GM21737 (cell line): ENCODE data around the gene LZTR1.
A peak's percentile ranks its signal among the peaks of the same experiment; 100 is the strongest.
"Not testable (repeated sequence)": the region's sequence is repeated elsewhere in the genome, so short reads cannot be mapped to it uniquely, and the experiment has no call there.

ENCODE experiments used
- ATAC-seq: cut with Tn5 transposase; IDR thresholded peaks from one replicate; pipeline ENCODE4 v1.9.1; 2021; ENCODE audit warnings: mild to moderate bottlenecking, moderate library complexity; ENCODE audit not compliant: unreplicated experiment

The LZTR1 gene

GRCh38 chr22:20994902-20995241, 12.8 kb downstream of the LZTR1 start:
- ATAC-seq: no peak

- no peak for ATAC-seq
Measured at GRCh38 chr22:20995329-20996030, 13.4 kb downstream of the LZTR1 start.

- ATAC-seq: no peak
Measured at GRCh38 chr22:20996031-20996410, 13.9 kb downstream of the LZTR1 start.

- no peak for ATAC-seq
Measured at GRCh38 chr22:20996598-20997535, 14.8 kb downstream of the LZTR1 start.

- no peak for ATAC-seq
Measured at GRCh38 chr22:20997536-20998257, 15.6 kb downstream of the LZTR1 start.

- no peak for ATAC-seq
Measured at GRCh38 chr22:20998411-20999336, 16.6 kb downstream of the LZTR1 start.

GRCh38 chr22:20999350-21000206, 17.5 kb downstream of the LZTR1 start:
- no peak for ATAC-seq

- no peak for ATAC-seq
Measured at GRCh38 chr22:21000207-21000986, 18.3 kb downstream of the LZTR1 start.

GRCh38 chr22:21000987-21001600, 19.0 kb downstream of the LZTR1 start:
- ATAC-seq: no peak

- peak; percentile 83 for ATAC-seq
Measured at GRCh38 chr22:21001601-21002325, 19.7 kb downstream of the LZTR1 start, which contains the start of gene THAP7. TSS of gene THAP7 (minus strand) at chr22:21002118. CDS start at chr22:21001911, 207 bp downstream.

GRCh38 chr22:21003782-21004181, 21.7 kb downstream of the LZTR1 start:
- no peak for ATAC-seq

- ATAC-seq: not testable (repeated sequence)
Measured at GRCh38 chr22:21009208-21009607, 27.1 kb downstream of the LZTR1 start.

GRCh38 chr22:21009638-21010425, 27.7 kb downstream of the LZTR1 start:
- ATAC-seq: no peak

- ATAC-seq: no peak
Measured at GRCh38 chr22:21010426-21011113, 28.5 kb downstream of the LZTR1 start.

GRCh38 chr22:21012446-21013407, 30.6 kb downstream of the LZTR1 start:
- no peak for ATAC-seq
